ENCODE data around the gene ABLIM3. TPM values are rescaled to one million over a fixed set of nuclear protein-coding genes. Genes with fewer than 3 reads are reported as not detected.

The ABLIM3 gene
- total RNA-seq, 1 donor from 2014 or later: 122 TPM

DNA sequence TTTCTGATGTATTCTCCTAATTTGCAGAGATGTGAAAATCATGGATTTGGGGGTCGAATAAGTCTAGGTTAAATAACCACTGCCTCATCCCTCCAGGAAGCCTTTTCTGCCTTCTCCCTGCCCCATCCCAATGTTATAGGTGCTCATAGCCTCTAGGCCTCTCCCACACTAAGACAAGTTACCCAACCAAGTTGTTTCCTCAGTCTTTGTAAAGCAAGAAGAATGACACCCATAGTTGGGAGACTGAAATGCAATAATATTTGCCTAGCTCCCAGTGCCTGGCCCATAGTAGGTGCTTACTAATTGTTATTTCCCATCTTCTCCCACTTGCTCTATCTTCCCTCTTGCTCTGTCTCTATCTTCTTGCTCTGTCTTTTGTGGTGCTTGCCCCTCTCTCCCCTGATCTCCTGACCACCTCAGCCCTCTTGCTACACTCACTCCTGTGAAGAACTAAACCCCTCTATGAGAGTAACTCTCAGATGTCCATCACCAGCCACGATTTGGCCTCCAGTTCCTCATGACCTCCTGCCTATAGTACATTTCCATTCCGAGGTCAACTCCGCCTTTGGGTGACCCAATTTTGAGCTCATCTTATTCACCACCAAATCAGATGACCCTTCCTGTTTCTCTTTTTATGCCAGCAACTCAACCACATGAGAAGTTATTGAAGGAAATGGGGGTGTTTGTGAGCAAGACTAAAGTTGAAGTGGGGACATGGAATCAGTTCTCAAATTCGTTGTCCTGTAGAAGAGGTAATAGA, 137.3 kb downstream of the ABLIM3 start:
- H3K9me3 ChIP-seq (replicated peaks): no peaks in the 10 kb centered on the region
- H3K36me3 ChIP-seq: peaks cover 9% of the 10 kb centered on the region
- H3K4me1 ChIP-seq: peaks cover 99% of the 10 kb centered on the region
- no peaks in the 10 kb centered on the region for H3K27me3 ChIP-seq (ENCODE audit: low read depth)
- H3K27ac ChIP-seq (replicated peaks): peak overlapping the region; percentile 95
- no peak for DNase-seq
- no peak overlapping the region for H3K4me3 ChIP-seq
- TF ChIP-seq, protein P1, sequence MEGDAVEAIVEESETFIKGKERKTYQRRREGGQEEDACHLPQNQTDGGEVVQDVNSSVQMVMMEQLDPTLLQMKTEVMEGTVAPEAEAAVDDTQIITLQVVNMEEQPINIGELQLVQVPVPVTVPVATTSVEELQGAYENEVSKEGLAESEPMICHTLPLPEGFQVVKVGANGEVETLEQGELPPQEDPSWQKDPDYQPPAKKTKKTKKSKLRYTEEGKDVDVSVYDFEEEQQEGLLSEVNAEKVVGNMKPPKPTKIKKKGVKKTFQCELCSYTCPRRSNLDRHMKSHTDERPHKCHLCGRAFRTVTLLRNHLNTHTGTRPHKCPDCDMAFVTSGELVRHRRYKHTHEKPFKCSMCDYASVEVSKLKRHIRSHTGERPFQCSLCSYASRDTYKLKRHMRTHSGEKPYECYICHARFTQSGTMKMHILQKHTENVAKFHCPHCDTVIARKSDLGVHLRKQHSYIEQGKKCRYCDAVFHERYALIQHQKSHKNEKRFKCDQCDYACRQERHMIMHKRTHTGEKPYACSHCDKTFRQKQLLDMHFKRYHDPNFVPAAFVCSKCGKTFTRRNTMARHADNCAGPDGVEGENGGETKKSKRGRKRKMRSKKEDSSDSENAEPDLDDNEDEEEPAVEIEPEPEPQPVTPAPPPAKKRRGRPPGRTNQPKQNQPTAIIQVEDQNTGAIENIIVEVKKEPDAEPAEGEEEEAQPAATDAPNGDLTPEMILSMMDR (IDR thresholded peaks at IDR 0.05; ENCODE audit: borderline replicate concordance): no peak
- intact Hi-C loops (cut with micrococcal nuclease): no loop called here

DNA sequence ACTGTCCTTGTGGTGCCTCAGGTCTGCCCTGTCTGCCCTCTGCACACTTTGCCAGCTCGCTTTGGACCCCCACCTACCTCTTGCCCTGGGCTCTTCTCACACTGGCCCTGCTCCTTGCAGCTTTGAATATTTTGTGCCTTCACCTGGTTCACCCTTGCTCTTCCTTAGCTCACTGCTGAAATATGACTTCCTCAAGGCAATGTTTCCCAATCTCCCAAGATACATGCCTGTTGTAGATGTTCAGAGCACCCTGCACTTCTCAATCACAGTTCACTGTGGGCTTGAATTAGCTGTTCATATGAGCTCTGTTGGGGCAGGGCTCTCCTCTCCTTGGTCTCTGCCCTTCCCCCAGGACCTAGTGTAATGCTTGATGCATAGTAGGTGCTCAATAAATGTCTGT, 138.4 kb downstream of the ABLIM3 start:
- Histone ChIP-seq H3K27me3 (ENCODE audit: low read depth) (no peaks in the 10 kb centered on the region), H3K4me3 (no peak overlapping the region), H3K4me1 (peaks cover 99% of the 10 kb centered on the region), H3K9me3 (replicated peaks) (no peaks in the 10 kb centered on the region), H3K27ac (replicated peaks) (peak overlapping the region; percentile 95), H3K36me3 (peaks cover 9% of the 10 kb centered on the region)
- TF ChIP-seq, protein P1 (IDR thresholded peaks at IDR 0.05; ENCODE audit: borderline replicate concordance): no peak
- no peak for DNase-seq
- intact Hi-C loops (cut with micrococcal nuclease): no loop called here

DNA sequence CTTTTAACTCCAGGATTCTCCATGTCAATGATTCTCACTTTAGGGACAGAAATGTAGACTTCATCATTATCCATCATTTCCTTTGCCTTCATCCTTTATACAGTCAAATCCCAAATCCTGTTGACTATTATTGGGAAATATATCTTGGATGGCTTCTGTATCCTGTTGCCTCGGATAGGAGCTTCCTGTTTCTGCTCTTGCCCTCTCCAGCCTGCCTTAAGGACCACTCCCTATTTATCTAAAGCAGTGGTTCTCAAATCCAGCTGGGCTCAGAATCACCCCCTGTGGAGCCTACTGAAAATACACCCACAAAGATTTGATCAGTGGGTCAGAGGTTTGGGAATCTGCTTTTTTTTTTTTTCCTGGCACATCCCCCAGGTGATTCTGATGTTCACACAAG, 138.8 kb downstream of the ABLIM3 start:
- Histone ChIP-seq H3K27ac (replicated peaks) (peak overlapping the region; percentile 95), H3K27me3 (ENCODE audit: low read depth) (no peaks in the 10 kb centered on the region), H3K9me3 (replicated peaks) (no peaks in the 10 kb centered on the region), H3K4me3 (no peak overlapping the region), H3K36me3 (peaks cover 9% of the 10 kb centered on the region), H3K4me1 (peaks cover 99% of the 10 kb centered on the region)
- TF ChIP-seq, protein P1 (IDR thresholded peaks at IDR 0.05; ENCODE audit: borderline replicate concordance): no peak
- intact Hi-C loops (cut with micrococcal nuclease): no loop called here
- no peak for DNase-seq

DNA sequence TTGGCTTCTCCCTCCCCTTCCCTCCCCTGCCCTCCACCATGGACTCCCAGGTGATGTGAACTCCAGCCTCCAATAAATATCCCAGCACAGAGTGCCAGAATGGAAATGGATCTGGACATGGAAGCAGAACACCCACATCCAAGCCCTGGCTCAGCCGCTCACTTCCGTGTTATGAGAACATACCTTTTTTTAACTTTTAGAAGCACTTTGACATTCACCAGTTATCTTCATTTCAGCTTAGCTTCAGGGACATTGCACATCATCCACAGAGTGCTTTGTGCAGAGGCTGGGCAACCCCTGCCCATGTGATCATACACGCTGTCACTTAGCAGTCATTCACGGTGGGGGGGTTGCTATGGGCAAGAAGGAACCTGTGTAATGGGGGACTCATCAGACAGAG, 139.5 kb downstream of the ABLIM3 start:
- intact Hi-C loops (cut with micrococcal nuclease): no loop called here
- TF ChIP-seq, protein P1 (IDR thresholded peaks at IDR 0.05; ENCODE audit: borderline replicate concordance): no peak
- H3K4me3 ChIP-seq: no peak overlapping the region
- H3K36me3 ChIP-seq: peaks cover 9% of the 10 kb centered on the region
- DNase-seq: no peak
- no peaks in the 10 kb centered on the region for H3K9me3 ChIP-seq (replicated peaks)
- no peaks in the 10 kb centered on the region for H3K27me3 ChIP-seq (ENCODE audit: low read depth)
- peaks cover 100% of the 10 kb centered on the region for H3K4me1 ChIP-seq
- peak overlapping the region; percentile 95 for H3K27ac ChIP-seq (replicated peaks)

DNA sequence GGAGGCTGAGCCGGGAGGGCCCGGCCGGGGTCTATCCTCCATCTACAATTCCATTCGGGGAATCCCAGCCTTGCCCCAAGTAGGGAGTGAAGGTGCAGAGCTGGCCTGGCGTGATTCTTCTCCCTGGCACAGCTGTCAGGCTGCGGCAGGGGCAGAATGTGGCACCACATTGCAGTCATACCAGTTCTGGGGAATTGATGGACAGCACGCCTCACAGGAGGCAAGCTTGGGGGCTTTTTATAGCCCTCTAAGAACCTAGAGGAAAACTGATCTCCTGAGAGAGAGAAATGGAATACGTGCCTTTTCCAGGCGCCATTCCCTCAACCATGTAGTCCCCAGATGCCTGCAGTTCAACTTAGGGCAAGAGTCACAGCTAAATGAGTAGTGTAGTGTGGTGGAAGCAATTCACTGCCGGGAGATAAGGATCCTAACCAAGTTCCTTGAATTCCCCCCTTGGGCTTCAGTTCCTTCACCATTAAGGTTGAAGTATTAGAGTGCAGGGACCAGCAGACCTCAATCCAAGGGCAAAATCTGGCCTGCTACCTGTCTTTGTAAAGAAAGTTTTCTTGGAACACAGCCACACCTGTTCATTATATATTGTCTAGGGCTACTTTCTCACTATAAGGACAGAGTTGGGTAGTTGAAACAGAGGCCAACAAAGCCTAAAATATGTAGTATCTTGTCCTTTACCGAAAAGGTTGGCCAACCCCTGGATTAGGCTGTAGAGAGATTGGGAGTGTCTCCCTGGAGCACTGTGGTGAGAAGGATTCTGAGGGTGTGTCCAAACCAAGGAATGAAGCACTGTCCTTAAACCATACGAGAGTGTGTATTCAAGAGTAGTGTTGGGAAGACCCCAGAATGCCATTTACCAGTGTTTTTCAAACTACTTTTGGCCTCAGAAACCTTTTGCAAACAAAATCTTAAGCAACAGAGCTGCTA, 141.0 kb downstream of the ABLIM3 start:
- H3K27ac ChIP-seq (replicated peaks): peak overlapping the region; percentile 95
- DNase-seq: no peak

More for the DNA sequence above, 141.0 kb downstream of the ABLIM3 start:
- peaks cover 100% of the 10 kb centered on the region for H3K4me1 ChIP-seq
- peaks cover under 1% of the 10 kb centered on the region for H3K36me3 ChIP-seq
- TF ChIP-seq, protein P1 (IDR thresholded peaks at IDR 0.05; ENCODE audit: borderline replicate concordance): no peak
- intact Hi-C loops (cut with micrococcal nuclease): no loop called here
- H3K27me3 ChIP-seq (ENCODE audit: low read depth): no peaks in the 10 kb centered on the region
- no peak overlapping the region for H3K4me3 ChIP-seq
- H3K9me3 ChIP-seq (replicated peaks): no peaks in the 10 kb centered on the region

Data from left ventricle myocardium inferior (tissue), 1 donor.